K562 (cell line): ENCODE measurements around the gene CMIP. TPM values are rescaled to one million over a fixed set of nuclear protein-coding genes. Genes with fewer than 3 reads are reported as not detected.

ENCODE experiments used
- BRD4 ChIP-seq: fragments of 200-600 bp; sonication (generic); IDR thresholded peaks from 2 replicates; pipeline ENCODE4 v1.6.1; 2017; ENCODE audit warnings: inconsistent platforms
- CUX1 ChIP-seq: fragments of 200-800 bp; sonication (Bioruptor generic); IDR thresholded peaks from 2 replicates; pipeline ENCODE4 v1.6.1; 2016; ENCODE audit warnings: missing genetic modification characterization, missing compliant biosample characterization
- MYC ChIP-seq, 2 experiments: fragments of 250-450 bp in 1 of 2; sonication (Bioruptor Pico) in 1 of 2; IDR thresholded peaks; 2 replicates each; pipeline versions ENCODE4 v1.5.1 to v1.6.1; 2012 to 2021; ENCODE audit warnings: low read depth in 2 of 2, borderline replicate concordance in 1 of 2, improper control_type of control experiment in 1 of 2, low read length in 1 of 2, mild to moderate bottlenecking in 1 of 2, moderate library complexity in 1 of 2
- SOX6 ChIP-seq: fragments of 450-650 bp; IDR thresholded peaks from 2 replicates; pipeline ENCODE4 v1.6.1; 2014; ENCODE audit warnings: mild to moderate bottlenecking
- ZEB2 ChIP-seq: fragments of 450-650 bp; IDR thresholded peaks from 2 replicates; pipeline ENCODE4 v1.6.1; 2016
- ZNF644 ChIP-seq: fragments of 200-800 bp; sonication (Bioruptor generic); IDR thresholded peaks from 2 replicates; pipeline ENCODE4 v1.6.1; 2016; ENCODE audit warnings: low read depth, missing genetic modification characterization, missing compliant biosample characterization
- polyA plus RNA-seq, 8 experiments: library from polyadenylated mRNA; depleted of rRNA in 4 of 8; stranded (reverse) in 5 of 8; unstranded in 3 of 8; fragments of >200 nt; fragmentation: Nextera tagmentation in 2 of 8; fragmentation: Illumina TruSeq in 1 of 8; extraction: Ambion mirVana in 2 of 8; extraction: Trizol in 1 of 8; gene quantifications; 2 replicates each; pipeline versions ENCODE4 v1.2.1 to v1.2.3, GENCODE V29; 2011 to 2014; ENCODE audit warnings: inconsistent platforms in 1 of 8, missing spikeins in 1 of 8
- total RNA-seq, 7 experiments: library from RNA; depleted of rRNA in 6 of 7; stranded (reverse); fragments of >200 nt in 6 of 7; fragmentation: Illumina TruSeq in 2 of 7; extraction: Trizol in 2 of 7; gene quantifications; 2 replicates each; pipeline versions ENCODE4 v1.2.1 to v1.2.3, GENCODE V29; 2011 to 2021; ENCODE audit warnings: low replicate concordance in 1 of 7

Gene CMIP
- total and polyA plus RNA-seq, 9 of the 15 experiments (the other 6 are each of a cell fraction or from before 2014, with no cell fraction given): 0.94 to 82.5 (median 10.3) TPM

GRCh38 chr16:81635063-81635937, 190.7 kb downstream of the CMIP start (continued):
- peak; percentile 21; the same call in 1 of the 2 replicates for TF ChIP-seq ZNF644 (tag)
- 0 out of 2 replicates have a peak, but pooled peaks have one; percentile 6 for TF ChIP-seq MYC (IDR thresholded peaks at IDR 0.05; ENCODE audit: low read depth, low read length)
- no peak for TF ChIP-seq MYC (CRISPR knock-in tag; IDR thresholded peaks at IDR 0.05; ENCODE audit: borderline replicate concordance, low read depth)
- no peak for TF ChIP-seq SOX6
- TF ChIP-seq CUX1 (CRISPR knock-in tag): 0 out of 2 replicates have a peak, but pooled peaks have one; percentile 41
- peak; percentile 70 for TF ChIP-seq BRD4
- TF ChIP-seq ZEB2: no peak
